Pulmonary artery endothelial cell (primary cell): Measurements from ENCODE around the gene ZNF516. TPM values are rescaled to one million over a fixed set of nuclear protein-coding genes. Genes with fewer than 3 reads are reported as not detected.

Source experiments
- DNase-seq: peaks from one replicate; pipeline ENCODE4 v3.0.0-alpha.2; 2011; ENCODE audit warnings: low read depth, low spot score
- total RNA-seq: library from RNA; depleted of rRNA; stranded (reverse); fragments of >200 nt; gene quantifications from 2 replicates; pipeline ENCODE4 v1.2.3, GENCODE V29; 2014

Gene ZNF516
- total RNA-seq, 1 donor from 2014 or later, result 10.0 TPM

DNA sequence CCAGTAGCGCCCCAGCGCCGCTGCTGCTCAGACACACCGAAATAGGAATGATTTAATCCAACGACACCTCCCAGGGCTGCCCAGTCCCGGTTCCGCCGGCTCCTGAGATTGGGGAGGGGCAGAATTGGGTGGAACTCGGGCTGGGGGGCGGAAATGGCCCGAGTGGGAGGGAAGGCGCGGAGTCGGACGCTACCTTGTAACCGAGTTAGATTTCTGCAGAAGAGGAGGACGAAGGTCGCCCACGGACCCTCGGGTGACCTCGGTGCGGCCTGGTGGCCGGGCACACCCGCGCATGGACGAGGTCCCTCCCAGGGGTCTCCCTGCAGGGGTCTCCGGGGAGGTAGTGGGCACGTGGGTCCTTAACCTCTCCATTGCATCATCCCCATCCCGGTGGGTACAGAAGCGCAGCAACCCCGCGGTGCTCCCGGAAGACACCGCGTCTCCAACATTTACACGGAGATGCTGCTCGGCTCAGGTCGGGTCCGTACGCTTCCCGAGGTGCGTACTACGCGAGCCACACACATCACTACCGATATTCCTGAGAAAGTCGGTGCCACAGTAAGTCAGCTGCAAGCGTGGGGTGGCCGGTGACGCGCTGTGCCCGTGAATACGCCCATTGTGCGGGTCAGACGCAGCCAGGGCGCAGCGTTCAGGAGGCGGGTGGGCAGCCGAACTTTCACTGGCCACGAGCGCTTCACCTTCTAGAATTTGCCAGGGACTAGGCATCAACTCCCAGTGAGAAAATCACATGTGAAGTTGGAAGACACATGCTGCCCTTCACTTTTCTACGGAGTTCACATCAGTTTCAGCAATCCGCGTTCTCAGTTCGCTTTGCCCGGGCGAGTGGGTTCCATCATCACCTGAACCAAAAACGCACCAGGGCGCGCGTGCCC lies 3.0 kb downstream of the ZNF516 start:
- no peak for DNase-seq

DNA sequence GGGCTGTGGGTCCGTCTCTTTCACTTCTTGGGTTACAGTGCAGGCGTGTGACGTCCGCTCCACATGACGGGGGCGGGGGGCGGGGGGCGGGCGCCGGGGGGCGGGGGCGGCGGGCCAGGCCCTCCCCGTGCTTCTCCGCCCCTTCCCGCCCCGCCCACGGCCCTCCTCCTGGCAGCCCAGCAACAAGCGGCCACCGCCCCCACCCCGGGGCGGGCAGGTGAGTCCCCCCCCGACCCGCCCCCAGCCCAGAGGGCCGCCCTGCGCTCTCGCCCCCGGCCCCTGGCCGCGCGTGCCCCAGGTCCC lies 3.6 kb downstream of the ZNF516 start:
- no peak for DNase-seq

DNA sequence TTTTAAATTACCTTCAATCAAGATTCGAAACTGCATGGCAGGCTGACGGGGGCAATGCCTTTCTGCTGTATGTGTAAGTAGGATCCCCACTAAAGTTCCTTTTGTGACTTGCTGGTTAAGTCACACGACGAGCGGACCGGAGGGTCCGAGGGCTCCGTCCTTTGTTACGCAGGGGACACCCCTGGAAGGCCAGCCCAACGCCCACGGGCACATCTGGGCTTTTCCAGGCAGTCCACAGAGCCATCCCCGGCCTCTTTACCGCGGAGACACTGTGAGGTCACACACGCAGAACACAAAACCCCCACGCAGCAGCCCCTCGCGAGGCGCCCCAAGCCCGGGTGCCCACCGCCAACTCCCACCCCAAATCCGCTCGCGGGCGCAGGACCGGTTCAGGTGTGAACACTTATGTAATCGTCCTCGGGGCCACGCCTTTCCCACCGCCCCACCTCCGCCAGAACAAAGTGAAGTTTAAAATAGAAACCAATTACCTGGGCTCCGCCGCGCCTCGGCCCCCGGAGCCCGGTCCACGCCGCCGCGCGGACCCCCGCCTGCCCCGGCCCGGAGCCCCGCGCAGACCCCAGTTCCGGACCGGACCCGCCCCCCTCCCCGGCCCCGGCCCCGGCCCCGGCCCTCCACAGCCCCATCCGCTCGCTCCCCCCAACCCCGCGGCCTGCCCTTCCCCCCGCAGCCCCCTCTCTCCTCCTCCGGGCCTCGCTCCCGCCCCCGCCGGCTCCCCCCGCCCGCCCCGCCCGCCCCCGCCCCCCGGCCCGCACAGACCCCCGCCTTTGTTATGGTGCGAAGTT lies 4.2 kb downstream of the ZNF516 start:
- DNase-seq, result no peak

DNA sequence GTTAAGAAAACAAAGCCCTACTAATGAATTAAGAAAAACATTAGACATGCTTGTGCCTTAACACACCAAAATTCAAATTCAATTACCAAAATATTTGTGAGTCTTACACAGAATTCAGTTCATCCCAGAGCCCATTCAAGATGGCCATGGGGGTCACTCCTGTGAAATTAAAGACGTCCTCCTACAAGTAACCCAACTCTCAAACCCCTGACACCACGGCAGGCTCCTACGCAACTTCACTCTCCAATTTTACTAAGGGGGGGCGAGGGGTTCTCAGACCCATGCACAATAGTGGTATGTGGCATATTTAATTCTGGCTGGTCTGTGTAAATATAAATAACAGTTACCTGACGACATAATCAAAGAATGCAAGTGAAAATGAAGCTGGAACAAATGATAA lies 5.0 kb downstream of the ZNF516 start:
- no peak for DNase-seq

DNA sequence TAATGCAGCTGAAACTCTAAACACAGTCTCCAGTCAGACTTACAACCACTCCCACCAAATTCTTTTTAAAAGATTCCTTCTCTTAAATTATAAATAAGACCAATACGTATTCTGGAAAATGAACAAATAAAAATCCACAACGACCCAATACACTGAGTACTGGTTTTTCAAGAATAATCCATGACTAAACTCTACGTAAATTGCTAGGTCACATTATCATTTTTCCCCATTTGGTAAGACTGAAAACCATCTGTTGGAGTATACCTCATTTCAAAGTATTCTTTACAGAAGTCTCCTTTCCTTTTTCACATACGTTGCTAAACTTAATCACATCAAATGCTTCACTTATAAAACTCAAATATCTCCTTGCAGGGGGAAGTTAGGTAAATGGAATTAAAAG lies 6.0 kb downstream of the ZNF516 start:
- DNase-seq, result no peak

GRCh38 chr18:76488190-76488589 lies 6.9 kb downstream of the ZNF516 start:
- DNase-seq, result no peak

DNA sequence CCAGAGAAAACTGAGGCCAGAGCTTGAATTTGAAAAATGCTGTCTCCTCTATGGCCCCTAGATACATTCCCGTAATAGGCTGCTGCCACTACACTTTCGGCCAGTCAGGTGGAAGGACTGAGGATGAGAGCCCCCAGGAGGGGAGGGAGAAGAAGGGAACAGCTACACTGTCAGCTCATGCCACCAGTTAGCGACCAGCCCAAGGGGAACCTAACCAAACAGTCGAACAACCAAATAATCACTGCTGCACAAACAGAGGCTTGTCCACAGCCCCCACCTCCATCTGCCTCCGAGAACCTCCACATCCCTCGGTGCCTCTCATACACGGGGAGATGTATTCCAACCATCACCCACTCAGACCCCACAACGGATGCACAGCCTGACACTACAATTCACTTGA lies 7.3 kb downstream of the ZNF516 start:
- DNase-seq, result no peak

DNA sequence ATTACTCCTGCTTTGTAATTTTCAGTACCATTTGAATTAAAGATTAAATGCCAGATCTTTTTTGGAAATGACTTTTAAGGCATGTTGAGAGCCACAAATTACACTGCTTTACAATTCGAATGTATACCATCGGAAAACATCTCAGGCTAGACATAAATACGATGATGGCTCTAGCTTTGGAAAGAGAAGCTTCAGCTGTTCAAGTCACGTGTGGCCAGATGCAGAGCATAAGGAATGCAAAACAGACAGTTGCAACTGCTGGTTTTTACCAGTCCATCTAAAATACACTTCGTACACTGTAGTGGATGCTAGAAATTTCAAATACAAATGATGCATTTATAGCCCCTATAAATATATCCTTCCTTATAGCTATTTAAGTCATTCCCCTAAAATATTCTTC lies 8.0 kb downstream of the ZNF516 start:
- DNase-seq, result no peak

GRCh38 chr18:76486574-76486973 lies 8.5 kb downstream of the ZNF516 start:
- DNase-seq, result no peak

DNA sequence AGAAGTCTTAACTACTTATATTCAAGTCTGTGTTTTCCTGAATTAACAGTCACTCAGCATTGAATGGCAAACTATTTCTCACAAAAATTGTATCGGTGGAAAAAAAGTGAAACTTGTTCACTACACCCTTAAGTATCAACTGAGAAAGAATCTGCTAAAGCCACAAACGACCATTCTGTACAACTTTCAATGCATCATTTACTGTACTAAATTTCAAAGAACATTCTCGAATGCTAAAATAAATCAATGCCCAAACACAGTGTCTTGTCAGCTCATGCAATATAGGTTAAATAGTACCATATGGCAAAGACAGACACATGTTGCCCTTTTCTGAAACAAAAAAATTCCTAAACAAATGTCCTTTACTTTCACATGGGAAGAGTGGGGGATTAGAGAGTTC lies 9.0 kb downstream of the ZNF516 start:
- DNase-seq, result no peak

DNA sequence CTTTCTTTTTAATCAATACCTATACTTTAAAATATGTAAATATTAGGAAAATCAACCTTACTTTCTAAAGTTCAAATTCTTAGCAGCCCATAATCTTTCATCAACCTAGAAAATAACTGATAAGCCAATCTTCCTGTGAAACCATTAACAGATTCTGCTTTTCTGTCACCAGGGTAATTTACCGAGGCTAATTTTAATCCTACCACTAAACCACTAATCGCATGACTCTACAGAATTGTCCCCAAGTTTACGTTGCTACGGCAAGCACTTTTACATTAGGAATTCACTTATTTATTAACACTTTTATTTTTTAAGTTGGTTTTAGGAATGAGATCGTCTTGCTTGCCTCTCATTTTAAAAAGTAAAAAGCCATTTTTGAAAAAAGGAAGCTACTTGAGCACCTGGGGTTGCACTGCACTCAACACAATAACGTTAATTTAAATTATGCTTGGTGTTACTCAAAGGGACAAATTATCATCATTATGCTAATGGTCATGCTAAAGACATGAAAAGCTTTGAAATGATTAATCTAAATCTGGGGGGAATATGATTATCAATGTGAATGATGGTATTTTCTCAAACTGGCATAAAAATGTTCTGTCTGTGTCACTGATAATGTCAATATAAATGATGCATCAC lies 10.2 kb downstream of the ZNF516 start:
- DNase-seq, result no peak

- DNase-seq, result no peak
Measured at GRCh38 chr18:76483780-76484179, 11.3 kb downstream of the ZNF516 start.

DNA sequence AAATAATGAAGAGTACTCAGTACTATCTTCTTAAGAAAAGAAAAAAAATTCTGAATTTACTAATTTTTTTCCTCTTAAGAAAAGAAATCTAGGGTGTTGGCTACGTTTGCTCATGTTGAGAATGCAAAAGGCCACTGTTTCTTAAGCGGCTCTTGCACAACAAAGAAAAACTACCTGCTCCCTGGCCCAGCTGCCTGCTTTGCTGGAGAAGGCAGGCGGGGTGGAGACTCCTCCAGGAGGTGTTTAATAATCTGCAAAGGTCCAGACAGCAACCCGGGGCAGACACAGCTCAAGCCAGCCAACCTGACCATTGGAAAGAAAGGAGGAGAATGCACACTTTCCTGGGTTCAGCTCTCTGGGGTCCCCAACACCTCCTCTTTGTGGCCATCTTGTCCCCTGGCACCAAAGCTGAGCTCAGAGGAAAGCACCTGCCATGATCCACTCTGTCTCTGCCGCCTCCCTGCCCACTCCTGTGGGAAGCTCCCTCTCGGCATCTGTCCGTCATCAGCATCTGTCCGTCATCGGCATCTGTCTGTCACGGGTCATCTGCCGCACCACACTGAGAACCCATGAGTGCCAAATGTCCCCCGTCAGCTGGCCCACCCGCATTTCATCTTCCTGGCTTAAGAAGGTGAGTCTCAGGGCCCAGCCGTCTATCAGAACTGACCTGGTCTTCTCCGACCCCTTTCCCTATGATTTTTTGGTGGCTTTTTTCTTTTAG lies 11.9 kb downstream of the ZNF516 start:
- no peak for DNase-seq

- no peak for DNase-seq
Measured at GRCh38 chr18:76482267-76482666, 12.8 kb downstream of the ZNF516 start.

- no peak for DNase-seq
Measured at GRCh38 chr18:76480913-76481312, 14.1 kb downstream of the ZNF516 start.

- DNase-seq, result no peak
Measured at GRCh38 chr18:76479351-76480238, 15.4 kb downstream of the ZNF516 start.

- DNase-seq, result peak; percentile 53
Measured at GRCh38 chr18:76476665-76477561, 18.1 kb downstream of the ZNF516 start.

- no peak for DNase-seq
Measured at GRCh38 chr18:76475450-76476194, 19.4 kb downstream of the ZNF516 start.

- no peak for DNase-seq
Measured at GRCh38 chr18:76474824-76475223, 20.2 kb downstream of the ZNF516 start.
